Upper lobe of left lung (tissue), 6 donors: ENCODE data around the gene CHST11. TPM values are rescaled to one million over a fixed set of nuclear protein-coding genes. Genes with fewer than 3 reads are reported as not detected.

Experiments
- ATAC-seq, 2 donors: fragments of 200-7000 bp; cut with Tn5 transposase; one replicate each; pipeline ENCODE4 v1.9.1; 2022; ENCODE audit warnings: mild to moderate bottlenecking in 2 of 2, moderate library complexity in 2 of 2; ENCODE audit not compliant: low FRiP score in 2 of 2
- DNase-seq, 2 donors: peaks; one replicate each; pipeline ENCODE4 v3.0.0-alpha.2; 2019 to 2020
- H3K27ac ChIP-seq, 4 donors: fragments of 200-600 bp; sonication (generic); one replicate each; pipeline ENCODE4 v1.5.1; 2016 to 2019
- H3K27me3 ChIP-seq, 4 donors: fragments of 200-600 bp; sonication (generic); one replicate each; pipeline ENCODE4 v1.5.1; 2017 to 2019
- H3K36me3 ChIP-seq, 4 donors: fragments of 200-600 bp; sonication (generic); one replicate each; pipeline ENCODE4 v1.5.1; 2016 to 2019
- H3K4me1 ChIP-seq, 4 donors: fragments of 200-600 bp; sonication (generic); one replicate each; pipeline ENCODE4 v1.5.1; 2018 to 2019
- H3K4me3 ChIP-seq, 4 donors: fragments of 200-600 bp; sonication (generic); one replicate each; pipeline ENCODE4 v1.5.1; 2017 to 2019; ENCODE audit warnings: mild to moderate bottlenecking in 2 of 4, moderate library complexity in 1 of 4
- H3K9me3 ChIP-seq, 4 donors: fragments of 200-600 bp; sonication (generic); one replicate each; pipeline ENCODE4 v1.5.1; 2018 to 2019
- CTCF ChIP-seq, 6 experiments: fragments of 450-650 bp in 4 of 6; fragments of 200-600 bp in 2 of 6; sonication (generic) in 2 of 6; IDR thresholded peaks; one replicate each; pipeline ENCODE4 v1.5.1; 2016 to 2019; ENCODE audit warnings: antibody characterized with exemption in 6 of 6
- EP300 ChIP-seq, 4 donors: sonication (generic); formaldehyde crosslinking; IDR thresholded peaks; one replicate each; pipeline ENCODE4 v1.5.1; 2017; ENCODE audit warnings: antibody characterized with exemption in 4 of 4, control low read depth in 2 of 4
- POLR2A ChIP-seq, 4 donors: fragments of 450-650 bp; IDR thresholded peaks; one replicate each; pipeline ENCODE4 v1.5.1; 2016 to 2017; ENCODE audit warnings: antibody characterized with exemption in 4 of 4, mild to moderate bottlenecking in 2 of 4
- POLR2AphosphoS5 ChIP-seq, 2 donors: sonication (generic); formaldehyde crosslinking; IDR thresholded peaks; one replicate each; pipeline ENCODE4 v1.5.1; 2017; ENCODE audit warnings: antibody characterized with exemption in 2 of 2
- WGBS, 2 donors: methylation state at CpG; one replicate each; pipeline ENCODE4 v1.1.5; 2017 to 2018; 5-methylcytosine and 5-hydroxymethylcytosine counted together
- total RNA-seq, 6 donors: library from RNA; depleted of rRNA in 4 of 6; stranded (reverse); fragments of >200 nt in 4 of 6; gene quantifications; one replicate each; pipeline versions ENCODE4 v1.1.0 to v1.2.1, GENCODE V29; 2016 to 2021
- donor health status: DM: no; HTN: no; CAD: no; lungs with moderate emphysema.
- donor health status: DM: no; HTN: yes; CAD: no; lungs with severe emphysema.

Gene CHST11
- total RNA-seq, 6 donors from 2014 or later, result 40.4 to 234 (median 58.4) TPM

- TF ChIP-seq CTCF (IDR thresholded peaks at IDR 0.05), result no peak
- no peak for TF ChIP-seq POLR2A (IDR thresholded peaks at IDR 0.05)
- no peak for TF ChIP-seq EP300 (IDR thresholded peaks at IDR 0.05)
- TF ChIP-seq POLR2AphosphoS5 (IDR thresholded peaks at IDR 0.05), result no peak
- Histone ChIP-seq H3K27me3 (no peaks in the 10 kb centered on the region), H3K4me1 (peaks cover 10 to 39% (median 18%) of the 10 kb centered on the region in 4 donors), H3K36me3 (no peaks in the 10 kb centered on the region), H3K27ac (no peak overlapping the region), H3K4me3 (no peak overlapping the region), H3K9me3 (no peaks in the 10 kb centered on the region)
- no peak for DNase-seq
- no peak for ATAC-seq
- 86 to 89% methylated on average over 8 of the region's 8 CpGs for WGBS, 2 donors
Observed at GRCh38 chr12:104565606-104566243, 109.0 kb downstream of the CHST11 start.

- H3K27me3 ChIP-seq, result no peaks in the 10 kb centered on the region
- DNase-seq (no peak), ATAC-seq (no peak)
- no peak overlapping the region for H3K27ac ChIP-seq
- H3K4me1 ChIP-seq, result peaks cover 10 to 41% (median 18%) of the 10 kb centered on the region in 4 donors
- WGBS, 2 donors, result 88 to 92% methylated on average over 6 of the region's 6 CpGs
- no peaks in the 10 kb centered on the region for H3K36me3 ChIP-seq
- TF ChIP-seq CTCF (IDR thresholded peaks at IDR 0.05), result no peak
- TF ChIP-seq POLR2A (IDR thresholded peaks at IDR 0.05), result no peak
- TF ChIP-seq POLR2AphosphoS5 (IDR thresholded peaks at IDR 0.05), result no peak
- H3K4me3 ChIP-seq, result no peak overlapping the region
- H3K9me3 ChIP-seq, result no peaks in the 10 kb centered on the region
Observed at GRCh38 chr12:104566244-104566993, 109.7 kb downstream of the CHST11 start.

GRCh38 chr12:104567832-104568486, 111.2 kb downstream of the CHST11 start:
- 86 to 100% methylated on average over 2 to 5 of the region's 5 CpGs for WGBS, 2 donors

GRCh38 chr12:104568487-104568868, 111.7 kb downstream of the CHST11 start:
- WGBS, 2 donors, result 88 to 100% methylated on average over 1 of the region's 1 CpG
- no peaks in the 10 kb centered on the region for H3K27me3 ChIP-seq
- no peak overlapping the region for H3K4me3 ChIP-seq
- ATAC-seq (no peak), DNase-seq (no peak)
- no peaks in the 10 kb centered on the region for H3K9me3 ChIP-seq
- no peak overlapping the region for H3K27ac ChIP-seq
- TF ChIP-seq POLR2A (IDR thresholded peaks at IDR 0.05) (no peak), CTCF (IDR thresholded peaks at IDR 0.05) (no peak), POLR2AphosphoS5 (IDR thresholded peaks at IDR 0.05) (no peak)
- no peaks in the 10 kb centered on the region for H3K36me3 ChIP-seq
- H3K4me1 ChIP-seq, result peaks cover 10 to 41% (median 18%) of the 10 kb centered on the region in 4 donors

More at GRCh38 chr12:104567832-104568486, 111.2 kb downstream of the CHST11 start:
- ATAC-seq, result no peak
- H3K4me3 ChIP-seq, result no peak overlapping the region
- no peaks in the 10 kb centered on the region for H3K27me3 ChIP-seq
- H3K9me3 ChIP-seq, result no peaks in the 10 kb centered on the region
- H3K36me3 ChIP-seq, result no peaks in the 10 kb centered on the region
- TF ChIP-seq POLR2AphosphoS5 (IDR thresholded peaks at IDR 0.05), result no peak
- TF ChIP-seq CTCF (IDR thresholded peaks at IDR 0.05), result no peak
- no peak for TF ChIP-seq POLR2A (IDR thresholded peaks at IDR 0.05)
- no peak for TF ChIP-seq EP300 (IDR thresholded peaks at IDR 0.05)
- H3K4me1 ChIP-seq, result peaks cover 10 to 41% (median 18%) of the 10 kb centered on the region in 4 donors
- DNase-seq, result no peak
- peak overlapping the region in 1 of 4 donors; percentile 11 for H3K27ac ChIP-seq
